ENCODE data around the gene PCDHGA9. TPM values are rescaled to one million over a fixed set of nuclear protein-coding genes. Genes with fewer than 3 reads are reported as not detected.
"Not testable (repeated sequence)": the region's sequence is repeated elsewhere in the genome, so short reads cannot be mapped to it uniquely, and the experiment has no call there.

The PCDHGA9 gene
- total and polyA plus RNA-seq, 4 donors = 0.59 to 13.8 (median 2.8) TPM

GRCh38 chr5:141382469-141383294 is 19.9 kb upstream of the PCDHGA9 start, which contains the start of gene PCDHGA7:
Gene PCDHGA7, plus strand, starts transcription at chr5:141382742. Its CDS starts 158 bp downstream, at chr5:141382900.
- Histone ChIP-seq H3K36me3 (ENCODE audit: control insufficient read depth in 4 of 4, insufficient read depth in 4 of 4, low read length in 4 of 4) (no peaks in the 10 kb centered on the region), H3K4me1 (ENCODE audit: control insufficient read depth in 5 of 5, insufficient read depth in 5 of 5, low read length in 5 of 5) (no peaks in the 10 kb centered on the region), H3K27ac (ENCODE audit: low read depth in 1 of 2, low read length in 1 of 2) (no peak within 1 kb of the TSS), H3K9me3 (ENCODE audit: control insufficient read depth in 4 of 4, insufficient read depth in 3 of 4, low read length in 3 of 4) (peaks cover 8 to 40% (median 23%) of the 10 kb centered on the region in 4 donors), H3K27me3 (ENCODE audit: control insufficient read depth in 3 of 3, insufficient read depth in 3 of 3, low read length in 2 of 3) (peaks cover 0 to 5% (median 0%) of the 10 kb centered on the region in 3 donors), H3K4me3 (no peak within 1 kb of the TSS), H3K9ac (ENCODE audit: insufficient read depth in 1 of 2, low read length in 2 of 2) (no peak within 1 kb of the TSS)
- no peak for ATAC-seq (ENCODE audit: insufficient read depth, low FRiP score)
- 14 to 15% methylated on average over 37 of the region's 37 CpGs for WGBS, 2 donors
- peak in 1 of 3 donors; percentile 6 for DNase-seq
- TF ChIP-seq CTCF (IDR thresholded peaks at IDR 0.05; ENCODE audit: control extremely low read depth, extremely low read depth) = no peak

GRCh38 chr5:141383345-141383744 is 19.2 kb upstream of the PCDHGA9 start:
- no peak for DNase-seq
- ATAC-seq (ENCODE audit: insufficient read depth, low FRiP score) = no peak

GRCh38 chr5:141384471-141385267 is 17.9 kb upstream of the PCDHGA9 start:
- WGBS, 2 donors = 46 to 57% methylated on average over 42 to 43 of the region's 43 CpGs
- Histone ChIP-seq H3K27ac (ENCODE audit: low read depth in 1 of 2, low read length in 1 of 2) (no peak overlapping the region), H3K9me3 (ENCODE audit: control insufficient read depth in 4 of 4, insufficient read depth in 3 of 4, low read length in 3 of 4) (peaks cover 6 to 44% (median 31%) of the 10 kb centered on the region in 4 donors), H3K36me3 (ENCODE audit: control insufficient read depth in 4 of 4, insufficient read depth in 4 of 4, low read length in 4 of 4) (peaks cover 0 to 4% (median 0%) of the 10 kb centered on the region in 4 donors), H3K4me3 (no peak overlapping the region), H3K9ac (ENCODE audit: insufficient read depth in 1 of 2, low read length in 2 of 2) (no peak overlapping the region), H3K27me3 (ENCODE audit: control insufficient read depth in 3 of 3, insufficient read depth in 3 of 3, low read length in 2 of 3) (peaks cover 0 to 5% (median 0%) of the 10 kb centered on the region in 3 donors), H3K4me1 (ENCODE audit: control insufficient read depth in 5 of 5, insufficient read depth in 5 of 5, low read length in 5 of 5) (no peaks in the 10 kb centered on the region)
- no peak for ATAC-seq (ENCODE audit: insufficient read depth, low FRiP score)
- DNase-seq = no peak
- TF ChIP-seq CTCF (IDR thresholded peaks at IDR 0.05; ENCODE audit: control extremely low read depth, extremely low read depth) = no peak

More at GRCh38 chr5:141383345-141383744, 19.2 kb upstream of the PCDHGA9 start:
- TF ChIP-seq CTCF (IDR thresholded peaks at IDR 0.05; ENCODE audit: control extremely low read depth, extremely low read depth) = no peak
- WGBS, 2 donors = 30 to 37% methylated on average over 21 of the region's 21 CpGs
- no peak overlapping the region for H3K27ac ChIP-seq (ENCODE audit: low read depth in 1 of 2, low read length in 1 of 2)
- peaks cover 0 to 5% (median 0%) of the 10 kb centered on the region in 3 donors for H3K27me3 ChIP-seq (ENCODE audit: control insufficient read depth in 3 of 3, insufficient read depth in 3 of 3, low read length in 2 of 3)
- H3K9me3 ChIP-seq (ENCODE audit: control insufficient read depth in 4 of 4, insufficient read depth in 3 of 4, low read length in 3 of 4) = peaks cover 8 to 39% (median 23%) of the 10 kb centered on the region in 4 donors
- no peak overlapping the region for H3K9ac ChIP-seq (ENCODE audit: insufficient read depth in 1 of 2, low read length in 2 of 2)
- H3K36me3 ChIP-seq (ENCODE audit: control insufficient read depth in 4 of 4, insufficient read depth in 4 of 4, low read length in 4 of 4) = peaks cover 0 to 3% (median 0%) of the 10 kb centered on the region in 4 donors
- no peak overlapping the region for H3K4me3 ChIP-seq
- no peaks in the 10 kb centered on the region for H3K4me1 ChIP-seq (ENCODE audit: control insufficient read depth in 5 of 5, insufficient read depth in 5 of 5, low read length in 5 of 5)

- not testable (repeated sequence) for H3K27me3 ChIP-seq (ENCODE audit: control insufficient read depth in 3 of 3, insufficient read depth in 3 of 3, low read length in 2 of 3); H3K36me3 ChIP-seq (ENCODE audit: control insufficient read depth in 4 of 4, insufficient read depth in 4 of 4, low read length in 4 of 4); H3K4me1 ChIP-seq (ENCODE audit: control insufficient read depth in 5 of 5, insufficient read depth in 5 of 5, low read length in 5 of 5); H3K9ac ChIP-seq (ENCODE audit: insufficient read depth in 1 of 2, low read length in 2 of 2); H3K4me3 ChIP-seq; H3K27ac ChIP-seq (ENCODE audit: low read depth in 1 of 2, low read length in 1 of 2)
- WGBS, 2 donors = 13 to 14% methylated on average over 17 to 22 of the region's 40 CpGs
- H3K9me3 ChIP-seq (ENCODE audit: control insufficient read depth in 4 of 4, insufficient read depth in 3 of 4, low read length in 3 of 4) = peaks cover 3 to 48% (median 26%) of the 10 kb centered on the region in 4 donors
- DNase-seq (peak in 2 of 3 donors; percentile 17 to 19), ATAC-seq (ENCODE audit: insufficient read depth, low FRiP score) (peak; percentile 62)
These were observed 14.8 kb upstream of the PCDHGA9 start, which contains the start of gene PCDHGB4 for GRCh38 chr5:141387557-141388311. Gene PCDHGB4, plus strand, starts transcription at chr5:141387698. Its CDS starts 187 bp downstream, at chr5:141387885.

Measured in lung (tissue), 12 donors.